Thyroid gland (tissue), 4 donors: ENCODE results near the gene TCERG1L. TPM values are rescaled to one million over a fixed set of nuclear protein-coding genes. Genes with fewer than 3 reads are reported as not detected.
"Not testable (repeated sequence)": the region's sequence is repeated elsewhere in the genome, so short reads cannot be mapped to it uniquely, and the experiment has no call there.

ENCODE experiments used
- DNase-seq, 2 donors: peaks; one replicate each; pipeline ENCODE4 v3.0.0-alpha.2; 2019
- H3K27ac ChIP-seq, 3 donors: fragments of 200-600 bp; sonication (generic); 1 replicate in 2 of 3; 2 replicates in 1 of 3; pipeline ENCODE4 v1.5.1; 2016 to 2019; ENCODE audit warnings: mild to moderate bottlenecking in 1 of 3, moderate library complexity in 1 of 3
- H3K27me3 ChIP-seq: fragments of 200-600 bp; sonication (generic); one replicate; pipeline ENCODE4 v1.5.1; 2019
- H3K36me3 ChIP-seq, 2 donors: fragments of 200-600 bp; sonication (generic); one replicate each; pipeline ENCODE4 v1.5.1; 2016 to 2019
- H3K4me1 ChIP-seq, 2 donors: fragments of 200-600 bp; sonication (generic); one replicate each; pipeline ENCODE4 v1.5.1; 2017 to 2019
- H3K4me3 ChIP-seq, 3 donors: fragments of 200-600 bp; sonication (generic); replicated peaks in 1 of 3; 1 replicate in 2 of 3; 2 replicates in 1 of 3; pipeline ENCODE4 v1.5.1; 2016; ENCODE audit warnings: mild to moderate bottlenecking in 1 of 3
- H3K9me3 ChIP-seq: fragments of 200-600 bp; sonication (generic); one replicate; pipeline ENCODE4 v1.5.1; 2017
- POLR2A ChIP-seq, 2 donors: fragments of 450-650 bp; IDR thresholded peaks; one replicate each; pipeline ENCODE4 v1.6.1; 2017; ENCODE audit warnings: antibody characterized with exemption in 2 of 2, mild to moderate bottlenecking in 2 of 2, moderate library complexity in 1 of 2
- WGBS, 2 donors: methylation state at CpG; one replicate each; pipeline ENCODE4 v1.1.5; 2017; 5-methylcytosine and 5-hydroxymethylcytosine counted together
- intact Hi-C: fragments of 100-400 bp; cut with DNase I; formaldehyde crosslinking; loops from one replicate; pipeline ENCODE4 v1.15.1; 2023
- total RNA-seq, 4 donors: library from RNA; depleted of rRNA; stranded (reverse); fragments of >200 nt; gene quantifications; one replicate each; pipeline ENCODE4 v1.2.3, GENCODE V29; 2016
- TF ChIP-seq, protein P1 (sequence below), 6 experiments: fragments of 200-600 bp in 3 of 6; fragments of 450-650 bp in 3 of 6; sonication (generic) in 3 of 6; IDR thresholded peaks; one replicate each; pipeline ENCODE4 v1.5.1; 2016 to 2019; ENCODE audit warnings: antibody characterized with exemption in 6 of 6, mild to moderate bottlenecking in 2 of 6, inconsistent platforms in 1 of 6, moderate library complexity in 1 of 6

The TCERG1L gene
- total RNA-seq, 4 donors from 2014 or later: 4.3 to 23.6 (median 8.2) TPM

DNA sequence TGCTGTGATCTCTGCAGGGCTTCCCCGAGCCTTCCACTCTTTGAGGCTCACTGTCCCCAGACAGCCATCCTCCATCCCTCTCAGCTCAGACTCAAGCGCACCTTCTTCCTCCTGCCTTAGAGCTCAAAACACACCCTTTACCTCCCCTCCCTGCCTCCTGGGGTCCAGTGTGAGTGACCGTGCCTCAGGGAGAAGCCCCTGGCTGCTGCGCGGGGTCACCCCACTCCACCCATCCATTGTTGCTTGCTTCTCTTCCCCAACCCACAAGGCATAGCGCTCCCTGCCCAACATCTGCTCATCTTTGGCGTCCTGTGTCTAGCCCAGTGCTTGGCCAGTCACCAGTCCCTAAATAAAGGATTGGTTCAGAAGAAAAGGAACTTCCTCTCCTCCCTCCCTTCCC lies 170.3 kb downstream of the TCERG1L start:
- Histone ChIP-seq H3K27ac (no peak overlapping the region), H3K4me3 (no peak overlapping the region), H3K27me3 (no peaks in the 10 kb centered on the region), H3K36me3 (no peaks in the 10 kb centered on the region), H3K4me1 (peaks cover 7 to 23% of the 10 kb centered on the region in 2 donors), H3K9me3 (no peaks in the 10 kb centered on the region)
- TF ChIP-seq, protein P1, sequence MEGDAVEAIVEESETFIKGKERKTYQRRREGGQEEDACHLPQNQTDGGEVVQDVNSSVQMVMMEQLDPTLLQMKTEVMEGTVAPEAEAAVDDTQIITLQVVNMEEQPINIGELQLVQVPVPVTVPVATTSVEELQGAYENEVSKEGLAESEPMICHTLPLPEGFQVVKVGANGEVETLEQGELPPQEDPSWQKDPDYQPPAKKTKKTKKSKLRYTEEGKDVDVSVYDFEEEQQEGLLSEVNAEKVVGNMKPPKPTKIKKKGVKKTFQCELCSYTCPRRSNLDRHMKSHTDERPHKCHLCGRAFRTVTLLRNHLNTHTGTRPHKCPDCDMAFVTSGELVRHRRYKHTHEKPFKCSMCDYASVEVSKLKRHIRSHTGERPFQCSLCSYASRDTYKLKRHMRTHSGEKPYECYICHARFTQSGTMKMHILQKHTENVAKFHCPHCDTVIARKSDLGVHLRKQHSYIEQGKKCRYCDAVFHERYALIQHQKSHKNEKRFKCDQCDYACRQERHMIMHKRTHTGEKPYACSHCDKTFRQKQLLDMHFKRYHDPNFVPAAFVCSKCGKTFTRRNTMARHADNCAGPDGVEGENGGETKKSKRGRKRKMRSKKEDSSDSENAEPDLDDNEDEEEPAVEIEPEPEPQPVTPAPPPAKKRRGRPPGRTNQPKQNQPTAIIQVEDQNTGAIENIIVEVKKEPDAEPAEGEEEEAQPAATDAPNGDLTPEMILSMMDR (IDR thresholded peaks at IDR 0.05): no peak
- no peak for TF ChIP-seq POLR2A (IDR thresholded peaks at IDR 0.05)
- DNase-seq: no peak
- WGBS, 2 donors: 92 to 93% methylated on average over 7 of the region's 7 CpGs
- intact Hi-C loops: no loop called here

DNA sequence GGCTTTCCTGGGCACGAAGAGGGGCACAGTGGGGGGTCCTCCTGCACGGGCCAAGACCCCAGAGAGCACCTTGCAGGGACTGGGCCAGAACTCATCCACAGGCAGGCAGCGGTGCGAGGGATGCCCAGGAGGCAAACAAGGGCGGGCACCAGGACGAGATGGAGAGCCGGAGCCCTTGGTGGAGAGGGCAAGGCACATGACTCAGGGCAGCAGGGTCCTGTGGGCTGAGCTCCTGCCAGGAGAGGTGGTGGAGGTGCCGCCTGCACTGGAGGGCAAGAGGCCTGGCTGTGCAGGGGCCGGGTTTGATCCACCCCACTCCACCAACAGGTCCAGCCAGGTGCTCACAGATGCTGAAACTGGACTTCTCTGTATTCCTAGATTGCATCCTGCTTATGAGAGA lies 170.9 kb downstream of the TCERG1L start:
- H3K9me3 ChIP-seq: no peaks in the 10 kb centered on the region
- H3K36me3 ChIP-seq: no peaks in the 10 kb centered on the region
- DNase-seq: no peak
- intact Hi-C loops: no loop called here
- H3K4me3 ChIP-seq: no peak overlapping the region
- no peaks in the 10 kb centered on the region for H3K27me3 ChIP-seq
- H3K4me1 ChIP-seq: peaks cover 7 to 23% of the 10 kb centered on the region in 2 donors
- WGBS, 2 donors: 86 to 94% methylated on average over 8 to 9 of the region's 9 CpGs
- H3K27ac ChIP-seq: no peak overlapping the region
- TF ChIP-seq POLR2A (IDR thresholded peaks at IDR 0.05): no peak
- TF ChIP-seq, protein P1 (IDR thresholded peaks at IDR 0.05): no peak

DNA sequence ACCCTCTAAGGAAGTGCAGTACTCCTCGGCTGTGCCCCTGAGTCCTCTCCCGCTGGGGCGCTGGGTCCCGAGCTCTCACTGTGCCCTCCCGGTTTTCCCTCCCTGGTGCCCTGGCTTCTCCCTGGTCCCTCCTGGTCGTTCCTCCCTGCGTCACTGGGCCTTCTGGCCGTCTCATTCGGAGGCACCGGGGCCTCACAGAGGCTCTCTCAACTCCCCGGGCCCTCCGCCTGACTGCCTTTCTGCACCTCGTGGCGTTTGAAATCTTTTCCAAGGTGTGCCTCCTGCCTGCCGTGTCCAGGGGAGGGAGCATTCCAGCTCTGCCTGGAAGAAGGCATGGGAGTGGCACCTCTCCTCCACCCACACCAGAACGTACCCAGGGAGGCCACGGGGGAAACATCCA lies 174.3 kb downstream of the TCERG1L start:
- Histone ChIP-seq H3K9me3 (no peaks in the 10 kb centered on the region), H3K27me3 (no peaks in the 10 kb centered on the region), H3K4me3 (no peak overlapping the region), H3K36me3 (no peaks in the 10 kb centered on the region), H3K27ac (peak overlapping the region in 1 of 3 donors; percentile 68), H3K4me1 (peaks cover 7 to 17% of the 10 kb centered on the region in 2 donors)
- DNase-seq: peak; percentile 54 to 70
- WGBS, 2 donors: 64 to 65% methylated on average over 17 of the region's 17 CpGs
- no peak for TF ChIP-seq POLR2A (IDR thresholded peaks at IDR 0.05)
- TF ChIP-seq, protein P1 (IDR thresholded peaks at IDR 0.05): peak in 1 of 6 experiments; percentile 17
- intact Hi-C loops: loop anchor here (10.0 kb wide), 1 partner anchor 178 kb away; the partner anchor contains the start of gene TCERG1L

DNA sequence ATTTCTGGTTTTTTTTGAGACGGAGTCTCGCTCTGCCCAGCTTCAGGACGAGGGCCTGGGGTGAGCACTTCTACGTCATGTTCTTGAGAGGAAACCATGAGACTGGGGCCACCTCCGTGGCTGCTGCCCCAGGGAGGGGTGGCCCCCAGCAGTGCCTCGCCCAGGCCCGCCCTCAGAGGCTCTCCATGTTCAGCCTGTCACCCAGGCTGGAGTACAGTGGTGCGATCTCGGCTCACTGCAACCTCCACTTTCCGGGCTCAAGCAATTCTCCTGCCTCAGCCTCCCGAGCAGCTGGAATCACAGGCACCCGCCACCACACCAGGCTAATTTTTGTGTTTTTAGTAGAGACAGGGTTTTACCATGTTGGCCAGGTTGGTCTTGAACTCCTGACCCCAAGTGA lies 175.2 kb downstream of the TCERG1L start:
- intact Hi-C loops: loop anchor here (10.0 kb wide), 1 partner anchor 178 kb away; the partner anchor contains the start of gene TCERG1L
- peaks cover 7 to 12% of the 10 kb centered on the region in 2 donors for H3K4me1 ChIP-seq
- H3K27ac ChIP-seq, DNase-seq, H3K36me3 ChIP-seq, H3K27me3 ChIP-seq, H3K9me3 ChIP-seq, H3K4me3 ChIP-seq: not testable (repeated sequence)
- WGBS, 2 donors: 94 to 95% methylated on average over 9 to 12 of the region's 12 CpGs

DNA sequence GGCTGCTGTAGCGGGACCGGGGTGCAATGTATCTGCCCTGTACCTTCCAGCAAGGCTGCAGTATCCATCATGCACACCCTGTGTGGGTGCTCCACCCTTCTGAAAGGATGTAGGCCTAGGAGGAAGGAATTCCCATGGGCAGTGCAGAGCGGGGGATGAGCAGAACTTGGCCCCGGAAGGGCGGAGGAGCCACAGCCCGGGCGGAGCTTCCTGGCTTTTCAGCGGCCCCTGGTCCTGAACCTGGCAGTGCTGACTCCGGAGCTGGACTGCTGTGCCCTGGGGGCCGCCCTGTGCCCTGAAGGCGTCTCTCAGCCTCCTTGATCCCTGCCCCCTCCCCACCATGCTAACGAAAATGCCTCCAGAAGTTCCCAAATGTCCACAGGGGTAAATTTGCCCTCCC lies 175.8 kb downstream of the TCERG1L start:
- intact Hi-C loops: loop anchor here (10.0 kb wide), 1 partner anchor 179 kb away; the partner anchor contains the start of gene TCERG1L
- no peak overlapping the region for H3K27ac ChIP-seq
- no peaks in the 10 kb centered on the region for H3K27me3 ChIP-seq
- H3K4me1 ChIP-seq: peaks cover 7 to 12% of the 10 kb centered on the region in 2 donors
- H3K9me3 ChIP-seq: no peaks in the 10 kb centered on the region
- no peak for DNase-seq
- TF ChIP-seq, protein P1 (IDR thresholded peaks at IDR 0.05): no peak
- no peak for TF ChIP-seq POLR2A (IDR thresholded peaks at IDR 0.05)
- H3K36me3 ChIP-seq: no peaks in the 10 kb centered on the region
- WGBS, 2 donors: 83 to 86% methylated on average over 12 of the region's 12 CpGs
- no peak overlapping the region for H3K4me3 ChIP-seq
